K562 (cell line): ENCODE measurements around the gene SESN2. TPM values are rescaled to one million over a fixed set of nuclear protein-coding genes. Genes with fewer than 3 reads are reported as not detected.

Source experiments
- ATAC-seq: fragments of 200-7000 bp; cut with Tn5 transposase; 3 replicates; pipeline ENCODE4 v1.9.1; 2020; ENCODE audit warnings: moderate library complexity
- BruUV-seq: library from RNA; stranded (reverse); fragments of 400-500 nt; replicated peaks from 2 replicates; lab custom pipeline; 2021; lab: Mats Ljungman, UMichigan
- CTCF ChIA-PET: fragments of 300-600 bp; formaldehyde crosslinking; extraction: SDS; loops from one replicate; lab custom pipeline; 2021; ENCODE audit warnings: low intra/inter-chr PET ratio; lab: Yijun Ruan, JAX
- POLR2A ChIA-PET: fragments of 300-600, 350-650 bp; sonication (Branson Sonifier 250); formaldehyde crosslinking; extraction: SDS; loops from one replicate; lab custom pipeline; 2021; ENCODE audit warnings: antibody characterized with exemption, inconsistent platforms; lab: Yijun Ruan, JAX
- DNase-seq, 4 experiments: peaks; one replicate each; pipeline versions ENCODE4 v3.0.0 to v3.0.0-alpha.2; 2011 to 2018; ENCODE audit warnings: low spot score in 3 of 4, mixed read lengths in 3 of 4; ENCODE audit errors: extremely low read depth in 1 of 4
- FAIRE-seq: peaks from 2 replicates; lab custom pipeline; 2011; peaks lifted over from hg19 to GRCh38; lab: Jason Lieb, UNC
- H2AFZ ChIP-seq: 2 replicates; pipeline ENCODE4 v1.6.0; 2011; ENCODE audit warnings: low read depth, low read length, control low read depth, inconsistent platforms
- H3K27ac ChIP-seq: fragments of 200-600 bp; 3 replicates; pipeline ENCODE4 v1.8.0; 2011; ENCODE audit warnings: low read depth, mild to moderate bottlenecking, control low read depth, inconsistent platforms, low read length, moderate library complexity, mixed read lengths; ENCODE audit errors: extremely low read depth
- H3K27me3 ChIP-seq, 2 experiments: fragments of 300-600 bp in 1 of 2; 2 replicates in 1 of 2; 3 replicates in 1 of 2; pipeline versions ENCODE4 v1.6.0 to v1.8.0; 2011; ENCODE audit warnings: inconsistent platforms in 2 of 2, low read length in 2 of 2, mild to moderate bottlenecking in 1 of 2, mixed read lengths in 1 of 2, moderate library complexity in 1 of 2; ENCODE audit not compliant: control insufficient read depth in 2 of 2, insufficient read depth in 2 of 2
- H3K36me3 ChIP-seq: fragments of 300-600 bp; 3 replicates; pipeline ENCODE4 v1.8.0; 2011; ENCODE audit warnings: mild to moderate bottlenecking, low read length, inconsistent platforms; ENCODE audit not compliant: control insufficient read depth, insufficient read depth
- H3K4me1 ChIP-seq, 2 experiments: fragments of 200-600 bp in 1 of 2; replicated peaks in 1 of 2; 2 replicates in 1 of 2; 3 replicates in 1 of 2; pipeline versions ENCODE4 v1.5.1 to v1.8.0; 2011; ENCODE audit warnings: inconsistent platforms in 2 of 2, low read length in 2 of 2, mild to moderate bottlenecking in 1 of 2, mixed read lengths in 1 of 2, moderate library complexity in 1 of 2; ENCODE audit not compliant: control insufficient read depth in 2 of 2, insufficient read depth in 2 of 2
- H3K4me2 ChIP-seq: 2 replicates; pipeline ENCODE4 v1.6.1; 2011; ENCODE audit warnings: low read length, control low read depth, inconsistent platforms, mixed read lengths; ENCODE audit not compliant: insufficient read depth
- H3K4me3 ChIP-seq: fragments of 200-600 bp; sonication (generic), shearing (Covaris generic); 2 replicates; pipeline ENCODE4 v1.5.1; 2016; ENCODE audit warnings: control low read depth, inconsistent platforms
- H3K79me2 ChIP-seq: fragments of 200-600 bp; 3 replicates; pipeline ENCODE4 v1.8.0; 2011; ENCODE audit warnings: low read length, inconsistent platforms; ENCODE audit not compliant: control insufficient read depth, insufficient read depth
- H3K9ac ChIP-seq, 2 experiments: 2 replicates each; pipeline versions ENCODE4 v1.6.0 to v1.6.1; 2011; ENCODE audit warnings: low read depth in 2 of 2, low read length in 2 of 2, control low read depth in 1 of 2, inconsistent platforms in 1 of 2, mild to moderate bottlenecking in 1 of 2, mixed read lengths in 1 of 2; ENCODE audit not compliant: insufficient read depth in 1 of 2
- H3K9me1 ChIP-seq: one replicate; pipeline ENCODE4 v1.6.0; 2011; ENCODE audit warnings: inconsistent platforms, mild to moderate bottlenecking, low read length, moderate library complexity; ENCODE audit not compliant: control insufficient read depth, insufficient read depth
- H3K9me3 ChIP-seq: replicated peaks from 2 replicates; pipeline ENCODE4 v1.5.1; 2011; ENCODE audit warnings: low read depth, low read length, inconsistent platforms; ENCODE audit not compliant: control insufficient read depth, insufficient read depth
- H4K20me1 ChIP-seq: replicated peaks from 2 replicates; pipeline ENCODE4 v1.6.1; 2011; ENCODE audit warnings: low read length, inconsistent platforms, mixed read lengths; ENCODE audit not compliant: control insufficient read depth, insufficient read depth
- CAMTA2 ChIP-seq: fragments of 250-450 bp; sonication (Bioruptor Pico); conservative IDR thresholded peaks from 2 replicates; pipeline ENCODE4 v1.5.1; 2022
- CEBPG ChIP-seq, 3 experiments: fragments of 200-800 bp in 1 of 3; sonication (Bioruptor generic) in 1 of 3; sonication (generic) in 1 of 3; formaldehyde crosslinking in 1 of 3; IDR thresholded peaks in 2 of 3; conservative IDR thresholded peaks in 1 of 3; 2 replicates each; pipeline versions ENCODE4 v1.6.1 to v1.8.0; 2016 to 2022; ENCODE audit warnings: missing compliant biosample characterization in 2 of 3, missing genetic modification characterization in 2 of 3, mild to moderate bottlenecking in 1 of 3, missing genetic modification reagents in 1 of 3
- JUN ChIP-seq, 2 experiments: sonication (generic) in 1 of 2; formaldehyde crosslinking in 1 of 2; IDR thresholded peaks; 2 replicates each; pipeline versions ENCODE4 v1.6.1 to v1.8.0; 2012 to 2022; ENCODE audit warnings: borderline replicate concordance in 2 of 2, mild to moderate bottlenecking in 2 of 2, improper control_type of control experiment in 1 of 2, low read depth in 1 of 2, low read length in 1 of 2, missing genetic modification reagents in 1 of 2
- WGBS: fragments of 100-300 bp; shearing (Covaris generic); methylation state at CpG from one replicate; pipeline ENCODE4 v1.1.6; 2016; ENCODE audit warnings: low coverage, mixed read lengths; ENCODE audit not compliant: insufficient coverage; ENCODE audit errors: missing lambda C conversion rate; 5-methylcytosine and 5-hydroxymethylcytosine counted together
- in situ Hi-C: fragments of 300-500 bp; cut with MboI; formaldehyde crosslinking; loops from 4 replicates; pipeline ENCODE4 v1.15.0; 2018; ENCODE audit warnings: inconsistent platforms, mixed read lengths
- intact Hi-C: fragments of 100-400 bp; cut with micrococcal nuclease; formaldehyde crosslinking; loops from 2 replicates; pipeline ENCODE4 v1.14.2; 2022
- polyA plus RNA-seq, 8 experiments: library from polyadenylated mRNA; depleted of rRNA in 4 of 8; stranded (reverse) in 5 of 8; unstranded in 3 of 8; fragments of >200 nt; fragmentation: Nextera tagmentation in 2 of 8; fragmentation: Illumina TruSeq in 1 of 8; extraction: Ambion mirVana in 2 of 8; extraction: Trizol in 1 of 8; gene quantifications; 2 replicates each; pipeline versions ENCODE4 v1.2.1 to v1.2.3, GENCODE V29; 2011 to 2014; ENCODE audit warnings: inconsistent platforms in 1 of 8, missing spikeins in 1 of 8
- total RNA-seq, 7 experiments: library from RNA; depleted of rRNA in 6 of 7; stranded (reverse); fragments of >200 nt in 6 of 7; fragmentation: Illumina TruSeq in 2 of 7; extraction: Trizol in 2 of 7; gene quantifications; 2 replicates each; pipeline versions ENCODE4 v1.2.1 to v1.2.3, GENCODE V29; 2011 to 2021; ENCODE audit warnings: low replicate concordance in 1 of 7
- TF ChIP-seq, protein P1 (sequence below), 2 experiments: fragments of 450-650 bp in 1 of 2; sonication (generic) in 1 of 2; formaldehyde crosslinking in 1 of 2; IDR thresholded peaks in 1 of 2; conservative IDR thresholded peaks in 1 of 2; 2 replicates each; pipeline versions ENCODE4 v1.6.1 to v1.8.1; 2016 to 2023; ENCODE audit warnings: mild to moderate bottlenecking in 2 of 2, moderate library complexity in 2 of 2, inconsistent platforms in 1 of 2, missing genetic modification reagents in 1 of 2

Gene SESN2
- total and polyA plus RNA-seq, 9 of the 15 experiments (the other 6 are each of a cell fraction or from before 2014, with no cell fraction given), result 3.7 to 71.3 (median 16.8) TPM

DNA sequence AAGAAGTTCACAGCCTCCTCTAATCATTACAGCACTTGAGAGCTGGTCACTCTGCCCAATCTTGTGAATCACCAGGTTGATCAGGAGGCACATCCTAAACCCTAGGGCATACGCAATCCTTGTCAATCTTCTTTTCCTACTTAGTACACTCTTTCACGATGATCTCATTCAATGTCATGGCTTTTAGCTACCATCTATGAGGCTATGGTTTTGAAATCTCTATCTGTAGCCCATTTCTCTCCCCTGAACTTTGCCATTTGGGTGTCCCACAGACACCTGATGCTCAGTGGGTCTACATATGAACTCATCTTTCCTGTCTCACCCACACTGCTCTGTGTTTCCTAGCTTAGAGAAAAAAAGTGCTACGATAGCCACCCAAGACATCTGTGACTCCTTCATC is 67.7 kb downstream of the SESN2 start:
- H3K9me3 ChIP-seq, result no peaks in the 10 kb centered on the region
- peak; percentile 32 for FAIRE-seq
- peaks cover 17 to 22% of the 10 kb centered on the region in 2 experiments for H3K4me1 ChIP-seq
- H3K79me2 ChIP-seq, result peaks cover 29% of the 10 kb centered on the region
- H3K4me2 ChIP-seq, result no peak overlapping the region
- BruUV-seq, result no TSS peak
- H3K36me3 ChIP-seq, result peaks cover 18% of the 10 kb centered on the region; the same call in 2 of the 3 replicates
- intact Hi-C loops, result loop anchor here (5.0 kb wide), 2 partner anchors 65 to 80 kb away; no protein-coding TSS in a partner anchor
- peaks cover 3% of the 10 kb centered on the region for H3K9me1 ChIP-seq
- no peak overlapping the region for H2AFZ ChIP-seq
- no peak overlapping the region for H3K4me3 ChIP-seq
- no peak for ATAC-seq
- WGBS, result 63% methylated on average over 3 of the region's 3 CpGs
- no peaks in the 10 kb centered on the region for H3K27me3 ChIP-seq
- peak overlapping the region; percentile 23 to 37; a peak in 2 of 4 replicates for H3K9ac ChIP-seq
- peak overlapping the region; percentile 31; the same call in 1 of the 3 replicates for H3K27ac ChIP-seq
- H4K20me1 ChIP-seq, result no peaks in the 10 kb centered on the region
- DNase-seq, result no peak
- in situ Hi-C loops, result no loop called here
- TF ChIP-seq JUN (IDR thresholded peaks at IDR 0.05; ENCODE audit: borderline replicate concordance, low read depth, low read length) (0 out of 2 replicates have a peak, but pooled peaks have one; percentile 13), JUN (CRISPR knock-in tag; IDR thresholded peaks at IDR 0.05; ENCODE audit: borderline replicate concordance) (no peak), CAMTA2 (CRISPR knock-in tag) (no peak), CEBPG (CRISPR knock-in tag; IDR thresholded peaks at IDR 0.05) (no peak), CEBPG (tag; conservative IDR thresholded peaks at IDR 0.05 in 1 of 2, IDR thresholded peaks at IDR 0.05 in 1 of 2) (0 out of 4 replicates have a peak, but pooled peaks of 1 of the 2 experiments have one; percentile 21)
- TF ChIP-seq, protein P1, sequence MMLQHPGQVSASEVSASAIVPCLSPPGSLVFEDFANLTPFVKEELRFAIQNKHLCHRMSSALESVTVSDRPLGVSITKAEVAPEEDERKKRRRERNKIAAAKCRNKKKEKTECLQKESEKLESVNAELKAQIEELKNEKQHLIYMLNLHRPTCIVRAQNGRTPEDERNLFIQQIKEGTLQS (IDR thresholded peaks at IDR 0.05), result peak; percentile 72
- TF ChIP-seq, protein P1 (CRISPR knock-in tag; conservative IDR thresholded peaks at IDR 0.05), result no peak
- CTCF ChIA-PET, result no interaction called here
- POLR2A ChIA-PET, result interaction anchor here (0.6 to 6.4 kb wide), 19 partner anchors 12 to 255 kb away, joined by 3 to 102 read pairs (median 5); partner anchors contain the start of genes RCC1 and SESN2
